HG02759 (cell line): ENCODE data around the gene GAREM1.
"Not testable (repeated sequence)": the region's sequence is repeated elsewhere in the genome, so short reads cannot be mapped to it uniquely, and the experiment has no call there.

Source experiments
- ATAC-seq: cut with Tn5 transposase; IDR thresholded peaks from one replicate; pipeline ENCODE4 v1.9.1; 2021; ENCODE audit warnings: mild to moderate bottlenecking, moderate library complexity; ENCODE audit not compliant: unreplicated experiment

Gene GAREM1

DNA sequence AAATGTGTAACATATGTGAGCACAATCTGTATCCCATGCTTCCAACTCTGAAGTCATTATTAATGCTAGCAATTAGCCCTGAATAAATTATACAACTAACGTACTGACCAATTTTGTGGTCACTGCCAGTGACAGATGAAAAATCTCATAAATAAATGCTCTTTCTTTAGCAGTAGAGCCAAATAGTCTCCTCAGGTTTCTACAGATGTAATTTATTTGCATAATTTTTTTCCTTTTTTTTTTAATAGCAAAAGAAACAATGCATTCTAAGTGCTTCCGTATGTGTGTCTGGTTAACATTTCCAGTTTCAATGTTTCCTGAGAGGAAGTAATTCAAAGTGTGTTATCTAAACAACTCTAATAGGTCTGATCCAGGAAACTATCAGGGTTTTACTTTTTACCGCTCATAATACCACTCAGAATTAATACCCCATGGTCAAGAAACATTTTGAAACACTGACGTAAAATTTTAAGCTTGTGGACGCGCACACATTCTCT, 172.5 kb downstream of the GAREM1 start:
- ATAC-seq, result no peak

DNA sequence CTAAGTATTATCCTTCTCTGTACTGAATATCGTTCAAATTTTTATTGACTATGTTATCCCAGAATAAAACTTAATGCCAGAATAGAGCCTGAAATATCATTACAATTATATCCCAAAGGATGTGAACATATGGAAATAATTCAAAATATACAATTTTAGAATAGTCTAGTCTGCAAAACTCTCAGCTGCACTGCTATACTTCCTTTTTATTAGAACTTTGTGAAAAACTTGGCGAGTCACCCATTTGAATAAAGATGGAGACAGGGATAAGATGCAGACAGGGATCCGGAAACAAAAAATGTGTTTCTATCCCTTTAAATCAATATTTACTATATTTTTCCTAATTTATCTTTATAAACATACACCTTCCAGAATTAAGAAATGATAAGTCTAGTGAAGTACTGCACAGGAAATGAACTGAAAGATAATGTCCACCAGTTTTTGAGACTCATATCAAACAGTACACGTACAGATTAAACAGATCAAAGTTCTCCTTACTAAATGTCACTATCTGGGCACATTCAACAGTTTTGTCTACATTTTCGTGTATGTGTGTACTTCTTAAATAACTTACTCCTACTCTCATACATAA, 173.0 kb downstream of the GAREM1 start:
- ATAC-seq, result no peak

DNA sequence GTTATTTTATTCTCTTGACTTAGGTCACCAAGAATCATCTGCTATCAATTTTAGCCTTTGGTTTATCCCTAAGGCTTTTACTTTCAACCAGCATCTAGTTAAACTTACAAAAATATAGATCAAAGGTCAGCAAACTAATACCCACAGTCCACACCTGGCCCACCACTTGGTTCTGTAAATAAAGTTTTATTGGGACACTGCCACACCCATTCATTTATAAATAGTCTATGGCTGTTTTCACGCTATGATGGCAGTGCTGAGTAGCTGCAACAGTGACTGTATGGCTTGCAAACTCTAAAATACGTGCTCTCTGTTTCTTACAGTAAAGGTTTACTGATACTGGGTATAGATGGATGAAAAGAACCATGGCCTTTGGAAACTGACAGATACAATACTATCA, 173.8 kb downstream of the GAREM1 start:
- no peak for ATAC-seq

DNA sequence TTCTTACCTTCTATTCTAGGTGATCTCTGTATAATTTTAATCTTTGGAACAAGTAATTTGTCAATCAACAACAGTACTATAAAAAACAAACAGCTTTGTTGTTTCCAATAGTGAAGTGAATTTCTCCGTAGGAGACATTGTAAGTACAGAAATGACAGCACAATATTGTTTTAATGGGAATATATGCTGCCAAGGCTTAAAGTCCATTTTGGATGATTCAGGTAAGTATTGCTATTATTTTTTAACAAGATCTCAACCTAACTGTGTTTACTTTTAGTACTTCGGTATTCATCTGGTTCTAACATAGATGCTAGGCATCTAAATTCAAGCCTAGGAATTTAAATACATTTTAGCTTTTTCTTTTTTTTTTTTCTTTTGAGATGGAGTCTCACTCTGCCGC, 175.1 kb downstream of the GAREM1 start:
- no peak for ATAC-seq

DNA sequence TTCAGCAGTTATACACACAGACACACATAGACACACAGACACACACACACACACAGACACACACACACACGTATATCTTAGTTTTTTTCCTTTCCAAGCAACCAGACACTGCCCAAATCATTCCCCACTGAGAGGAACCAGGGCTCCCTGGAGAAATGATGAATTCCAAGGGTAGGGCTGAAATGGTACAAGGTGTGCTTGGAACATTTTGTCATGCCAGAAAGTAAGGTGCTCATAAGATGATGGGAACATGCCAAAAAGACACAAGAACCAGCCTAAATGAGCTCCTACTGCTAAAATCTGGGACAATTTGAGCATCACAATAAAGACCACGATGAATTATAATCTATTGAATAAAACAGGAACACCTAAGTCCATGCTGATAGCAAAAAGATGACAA, 177.6 kb downstream of the GAREM1 start:
- no peak for ATAC-seq

DNA sequence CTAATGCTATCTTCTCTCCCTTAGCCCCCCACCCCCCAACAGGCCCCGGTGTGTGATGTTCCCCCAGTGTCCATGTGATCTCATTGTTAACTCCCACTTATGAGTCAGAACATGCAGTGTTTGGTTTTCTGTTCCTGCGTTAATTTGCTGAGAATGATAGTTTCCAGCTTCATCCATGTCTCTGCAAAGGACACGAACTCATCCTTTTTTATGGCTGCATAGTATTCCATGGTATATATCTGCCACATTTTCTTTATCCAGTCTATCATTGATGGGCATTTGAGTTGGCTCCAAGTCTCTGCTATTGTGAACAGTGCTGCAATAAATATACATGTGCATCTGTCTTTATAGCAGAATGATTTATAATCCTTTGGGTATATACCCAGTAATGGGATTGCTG, 179.1 kb downstream of the GAREM1 start:
- ATAC-seq, result not testable (repeated sequence)

DNA sequence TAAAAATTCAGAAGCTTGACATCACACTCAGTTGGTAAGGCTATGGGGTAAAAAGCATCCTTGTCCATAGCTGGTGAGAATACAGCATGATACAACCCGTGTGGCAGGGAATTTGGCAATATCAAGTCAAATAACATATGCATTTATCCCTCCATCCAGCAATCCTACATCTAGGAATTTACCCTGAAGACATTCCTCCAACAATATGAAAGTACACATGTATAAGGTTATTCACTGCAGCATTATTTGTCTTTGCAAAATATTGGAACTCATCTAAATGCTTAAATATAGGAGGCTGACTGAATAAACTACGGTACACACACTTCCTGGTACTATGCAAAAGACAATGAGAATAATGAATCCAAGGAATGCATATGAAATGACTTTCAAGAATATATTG, 179.9 kb downstream of the GAREM1 start:
- ATAC-seq, result no peak

DNA sequence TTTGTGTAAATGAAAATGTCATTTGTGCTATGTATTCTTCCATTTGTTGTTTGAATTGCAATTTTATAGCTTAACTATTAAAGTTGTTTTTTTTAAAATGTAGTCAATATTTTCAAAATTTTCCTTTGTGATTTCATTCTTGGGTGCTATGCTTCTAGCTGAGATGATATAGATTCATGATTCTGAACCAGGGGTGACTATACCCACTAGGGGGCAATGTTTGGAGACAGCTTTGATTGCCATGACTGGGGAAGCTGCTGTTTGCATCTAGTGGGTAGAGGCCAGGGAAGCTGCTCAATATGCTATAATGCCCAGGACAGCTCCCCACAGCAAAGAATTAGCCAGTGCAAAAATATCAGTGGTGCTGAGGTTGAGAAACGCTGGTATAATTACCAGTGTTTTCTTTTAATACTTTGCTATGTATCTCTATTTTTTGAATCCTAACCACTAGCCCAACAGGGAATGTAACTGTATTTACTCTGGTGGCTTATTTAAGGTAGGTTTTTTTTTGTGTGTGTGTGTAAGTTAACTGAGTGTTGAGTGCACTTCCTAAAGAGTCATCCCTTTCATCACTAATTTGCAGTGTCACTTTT, 181.1 kb downstream of the GAREM1 start:
- ATAC-seq, result peak; percentile 76

DNA sequence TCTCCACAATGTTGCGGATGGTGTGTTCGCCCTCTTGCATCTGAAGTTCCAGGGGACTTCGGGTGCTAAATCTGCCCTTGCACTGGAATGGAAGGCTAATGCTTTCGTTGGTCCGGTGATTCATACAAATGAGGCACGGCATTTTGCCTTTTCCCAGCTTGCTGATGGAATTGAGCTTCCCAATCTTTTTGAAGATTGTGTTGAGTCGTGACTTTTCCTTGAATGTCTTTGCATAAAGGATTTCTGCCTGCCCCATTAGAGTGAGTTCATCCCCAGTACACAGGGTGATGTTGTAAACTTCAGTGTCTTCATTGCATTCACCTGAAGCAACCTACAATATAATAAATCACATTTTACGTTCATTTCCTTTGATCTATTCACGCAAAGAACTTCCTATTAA, 182.8 kb downstream of the GAREM1 start:
- no peak for ATAC-seq

DNA sequence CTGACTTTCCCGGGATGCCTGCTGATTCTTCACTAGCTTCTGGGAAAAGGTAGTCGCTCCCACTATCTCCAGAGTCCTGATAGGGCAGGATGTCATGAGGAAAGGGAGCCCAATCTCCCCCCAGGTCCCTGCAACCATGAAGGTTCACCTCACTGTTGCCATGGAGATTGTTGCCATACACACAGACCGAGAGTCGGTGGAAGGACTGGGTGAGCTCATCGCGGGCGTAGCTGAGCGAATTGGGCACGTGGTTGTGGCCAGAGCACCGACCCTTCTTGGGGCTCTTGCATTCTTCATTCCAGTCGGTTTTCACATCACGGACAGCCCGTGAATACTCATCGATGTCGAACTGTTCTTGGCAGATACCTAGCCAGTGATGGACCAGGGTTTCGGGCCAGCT, 183.4 kb downstream of the GAREM1 start:
- ATAC-seq, result no peak

DNA sequence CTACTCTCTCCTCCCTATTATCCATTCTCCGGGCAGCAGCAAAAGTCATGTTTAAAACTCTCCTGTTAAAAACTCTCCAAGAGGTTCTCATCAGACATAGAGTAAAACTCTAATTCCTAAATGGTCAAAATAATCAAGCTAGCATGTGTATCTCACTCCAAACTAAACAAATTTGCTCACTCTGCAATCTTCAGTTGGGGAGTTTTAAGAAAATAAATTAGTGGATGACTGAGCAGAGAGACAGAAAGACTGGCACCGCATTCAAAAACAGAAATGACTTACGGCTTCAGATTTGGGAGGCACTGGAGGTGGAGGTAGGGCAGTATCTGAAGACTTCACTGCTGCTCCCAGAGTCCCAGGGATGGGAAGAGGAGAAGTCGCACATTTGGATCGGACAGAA, 183.9 kb downstream of the GAREM1 start:
- ATAC-seq, result no peak

DNA sequence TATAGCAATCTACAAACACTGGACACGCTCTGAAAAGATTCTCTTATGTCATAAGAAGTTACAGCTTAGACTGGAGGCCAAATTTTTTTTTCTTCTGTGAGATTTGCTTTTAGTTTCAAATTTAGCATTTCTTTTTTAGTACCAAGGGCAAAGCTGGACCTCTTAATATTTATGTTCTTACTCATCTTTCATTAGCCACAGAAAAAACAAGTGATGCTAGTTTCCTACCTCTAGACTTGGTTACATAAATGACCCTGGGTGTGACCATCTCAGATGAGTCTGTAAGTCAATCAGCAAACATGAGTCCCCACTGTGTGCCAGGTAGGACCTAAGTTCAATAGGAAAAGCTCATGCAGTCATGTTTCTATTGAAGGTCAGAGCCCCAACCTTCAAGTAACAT, 186.4 kb downstream of the GAREM1 start:
- ATAC-seq, result no peak

DNA sequence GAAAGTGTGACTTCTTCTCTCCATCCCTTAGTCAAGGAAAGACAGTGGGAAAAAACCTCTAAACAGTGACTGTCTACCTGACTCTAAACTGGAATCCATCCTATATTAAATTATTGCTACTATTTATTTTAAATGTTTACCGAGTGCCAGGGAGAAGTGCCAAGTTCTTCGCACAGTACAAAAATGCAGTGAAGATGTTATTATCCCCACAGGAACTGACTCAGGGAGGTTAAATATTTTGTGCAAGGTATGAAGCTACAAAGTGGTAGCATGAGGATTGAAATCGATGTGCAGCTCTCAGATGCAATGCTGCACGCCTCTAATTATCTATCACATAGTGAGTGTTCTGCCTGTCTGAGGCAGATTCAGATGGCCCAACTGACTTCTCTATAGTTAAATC, 189.8 kb downstream of the GAREM1 start:
- no peak for ATAC-seq

DNA sequence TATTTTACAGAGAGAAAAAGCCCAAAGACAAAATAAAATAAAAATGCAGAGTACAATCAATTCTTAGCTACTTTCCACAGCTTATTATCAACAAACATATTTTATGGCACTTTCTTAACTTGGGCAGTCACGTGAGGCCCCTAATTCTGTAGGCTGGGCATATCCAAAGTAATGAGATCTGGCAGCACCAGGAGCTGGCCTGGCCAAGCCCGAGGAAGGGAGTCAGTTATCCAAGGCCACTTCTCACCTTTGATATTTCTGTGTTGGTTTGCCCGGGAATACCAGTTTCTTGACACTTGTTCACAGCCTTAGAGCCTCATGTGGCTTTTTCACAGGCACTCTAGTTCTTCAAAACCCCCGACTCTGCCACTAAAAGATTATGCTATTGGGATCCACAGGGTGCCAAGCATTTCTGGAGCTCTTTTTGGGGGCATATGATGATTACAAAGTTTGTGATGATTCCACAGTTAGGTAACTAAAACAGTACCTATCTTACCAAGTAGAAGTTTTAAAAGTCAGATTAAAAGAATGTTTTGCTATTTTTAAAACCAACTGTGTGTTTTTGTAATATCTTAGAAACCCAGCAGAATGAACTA, 190.4 kb downstream of the GAREM1 start:
- no peak for ATAC-seq

DNA sequence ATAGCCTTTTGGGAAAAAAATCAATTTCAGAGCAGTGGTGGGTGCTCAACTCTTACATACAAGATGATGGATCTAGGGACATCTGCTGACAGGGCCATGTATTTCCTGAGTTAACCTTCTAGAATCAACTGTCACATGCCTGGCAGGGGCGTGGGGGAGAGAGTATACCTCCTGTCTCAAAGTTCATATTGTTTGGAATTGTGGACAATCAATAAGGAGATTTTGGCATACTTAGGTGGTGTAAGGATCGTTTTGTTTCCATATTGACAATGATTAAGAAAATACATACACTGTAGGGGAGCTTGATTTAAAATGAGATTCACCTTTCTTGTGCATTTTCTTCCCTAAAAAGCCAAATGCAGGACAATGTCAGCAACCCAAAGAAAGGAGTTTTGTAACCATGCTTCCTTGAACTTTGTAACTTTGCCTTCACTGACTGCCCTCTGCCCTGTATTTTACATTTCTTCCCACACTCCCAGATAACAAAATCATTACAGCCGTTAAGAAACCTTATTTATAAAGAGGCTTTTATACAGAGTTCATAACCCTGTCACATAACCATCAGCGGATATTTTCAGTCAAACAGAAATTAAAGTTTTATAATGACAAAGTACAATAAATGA, 192.4 kb downstream of the GAREM1 start:
- no peak for ATAC-seq

DNA sequence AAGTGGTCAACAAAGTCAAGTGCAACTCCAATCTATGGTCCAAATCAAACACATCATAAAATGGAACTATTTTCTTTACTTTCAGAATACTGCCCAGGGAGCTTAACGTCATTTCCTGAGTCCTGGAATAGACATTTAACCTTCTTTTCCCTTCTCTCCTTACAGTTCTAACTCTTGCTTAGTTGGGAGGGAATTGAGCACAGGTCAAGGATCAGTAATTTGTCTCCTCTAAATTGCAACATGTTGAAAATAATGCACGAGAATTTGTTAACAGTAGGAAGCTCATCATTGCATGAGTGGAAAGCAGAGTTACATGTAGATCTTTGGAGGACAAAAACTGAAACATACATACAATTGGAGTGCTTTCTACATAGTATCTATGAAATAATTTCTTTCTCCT, 193.1 kb downstream of the GAREM1 start:
- no peak for ATAC-seq

DNA sequence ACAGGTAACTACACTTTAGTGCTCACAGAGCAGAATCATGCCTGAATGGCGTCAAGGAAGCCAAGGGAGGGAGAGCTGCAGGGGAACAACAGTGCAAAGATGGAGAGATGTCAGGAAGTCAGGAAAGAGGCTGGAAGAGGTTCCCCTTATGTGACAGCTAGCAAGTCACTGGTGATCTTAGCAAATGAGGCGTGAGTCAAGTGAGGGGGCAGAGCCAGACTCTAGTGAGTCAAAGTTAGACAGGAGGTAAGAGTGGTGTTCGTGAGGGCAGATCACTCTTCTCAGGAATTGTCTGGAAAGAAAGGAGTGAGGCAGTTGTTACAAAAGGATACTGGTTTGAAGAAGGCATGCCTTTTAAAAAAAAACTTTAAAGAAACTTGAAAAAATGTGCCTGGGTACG, 193.8 kb downstream of the GAREM1 start:
- no peak for ATAC-seq

DNA sequence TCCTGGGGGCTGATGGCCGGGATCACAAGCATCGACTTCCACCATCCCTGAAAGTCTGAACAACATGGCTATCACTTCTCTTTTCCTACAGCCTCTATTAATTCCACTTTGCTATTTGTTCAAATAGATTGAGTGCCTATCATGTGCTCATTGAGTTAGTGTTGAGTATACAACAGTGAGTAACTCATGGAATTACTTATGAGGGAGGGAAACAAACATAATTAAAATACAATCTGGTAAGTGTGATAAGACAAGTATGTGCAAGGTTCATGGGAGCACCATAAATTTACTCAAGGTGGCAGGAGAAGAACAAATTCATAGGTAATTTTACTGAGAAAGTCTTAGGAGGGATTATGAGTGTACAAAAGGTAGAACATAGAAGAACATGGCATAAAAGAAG, 194.4 kb downstream of the GAREM1 start:
- no peak for ATAC-seq

DNA sequence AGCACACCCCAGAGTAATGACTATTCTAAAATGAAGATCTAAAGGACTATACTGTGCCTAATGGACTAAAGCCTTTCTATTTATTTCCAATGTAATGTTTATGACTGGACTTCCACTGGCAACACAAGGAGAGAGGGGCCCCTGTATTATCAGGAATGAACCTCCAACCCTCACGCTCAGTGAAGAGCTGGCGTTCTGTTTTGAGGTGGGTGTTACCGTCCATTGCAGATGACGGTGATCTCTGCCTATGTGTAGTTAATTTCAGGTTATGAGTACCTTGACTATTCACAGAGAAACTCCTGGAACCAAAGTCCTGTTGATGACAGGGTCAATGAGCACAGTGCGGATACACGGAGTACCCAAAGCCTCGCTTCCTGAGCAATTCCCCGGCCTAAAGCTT, 195.5 kb downstream of the GAREM1 start:
- no peak for ATAC-seq

DNA sequence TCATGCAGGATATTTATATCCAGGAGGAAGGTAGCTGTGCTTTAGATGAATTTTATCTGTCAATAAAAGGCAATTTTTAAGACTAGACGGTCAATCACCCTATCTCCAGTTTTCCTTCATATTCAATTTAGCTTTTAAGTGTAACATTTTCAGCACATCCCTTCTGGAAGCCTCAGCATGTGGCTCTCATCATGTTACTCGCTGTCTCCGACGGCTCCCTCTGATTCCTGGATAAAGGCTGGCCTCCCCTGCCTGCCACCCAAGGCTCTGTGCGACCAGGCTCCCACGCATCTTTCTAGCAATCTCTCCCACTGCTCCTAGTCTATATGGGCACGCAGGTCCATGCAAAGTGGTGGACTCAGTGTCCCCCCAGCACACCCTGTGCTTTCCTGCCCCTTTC, 196.4 kb downstream of the GAREM1 start:
- no peak for ATAC-seq

DNA sequence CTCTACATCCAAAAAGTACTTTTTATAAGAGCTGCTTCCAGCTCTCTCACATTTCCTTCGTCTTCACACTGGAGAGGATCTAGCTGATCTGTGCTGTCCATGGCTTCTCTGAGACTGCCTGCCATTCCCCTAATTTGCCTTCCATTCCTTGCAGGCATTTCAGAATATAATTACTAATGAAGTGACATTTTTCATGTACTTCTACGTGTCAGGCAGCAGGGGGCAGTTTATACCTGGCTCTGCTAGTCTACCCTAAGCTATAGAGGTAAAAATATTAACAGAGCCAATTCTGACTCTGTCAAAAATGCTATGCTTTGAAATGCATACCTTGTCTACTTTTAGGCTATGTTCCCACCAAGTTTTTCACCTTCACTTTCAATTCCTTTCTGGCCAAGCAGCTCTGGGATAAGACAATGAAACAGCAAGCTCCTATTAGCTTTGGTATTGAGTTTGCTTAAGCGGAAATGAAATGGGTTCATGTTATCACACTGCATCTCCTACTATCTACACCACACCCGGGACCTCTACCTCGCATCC, 198.9 kb downstream of the GAREM1 start:
- ATAC-seq, result peak; percentile 85

DNA sequence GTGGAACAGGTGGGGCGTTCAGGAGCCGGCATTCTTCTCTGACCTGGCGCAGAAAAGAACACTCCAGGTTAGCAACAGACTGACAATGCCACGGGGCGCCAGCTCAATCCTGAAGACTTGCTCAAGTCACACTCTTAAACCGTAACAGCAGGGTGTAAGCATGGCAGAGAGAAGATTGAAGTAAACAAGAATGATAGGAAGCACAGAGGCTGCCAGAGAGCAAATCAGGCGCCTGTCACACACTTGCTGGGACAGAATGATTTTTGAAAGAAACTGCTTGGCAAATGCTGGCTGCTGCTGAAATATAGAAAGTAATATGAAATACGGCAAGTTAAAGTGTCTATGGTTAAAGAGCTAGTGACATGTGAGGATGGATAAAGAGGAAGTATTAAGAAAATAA, 200.3 kb downstream of the GAREM1 start:
- ATAC-seq, result no peak
